SU-DHL-6 (cell line): ENCODE measurements around the gene LSS.
"Not testable (repeated sequence)": the region's sequence is repeated elsewhere in the genome, so short reads cannot be mapped to it uniquely, and the experiment has no call there.

Experiments used
- H2AFZ ChIP-seq: fragments of 200-600 bp; sonication (generic); 2 replicates; pipeline ENCODE4 v1.6.1; 2014; ENCODE audit warnings: low read depth, mild to moderate bottlenecking, moderate library complexity, mixed read lengths, antibody characterized with exemption, low read length; ENCODE audit not compliant: severe bottlenecking
- H3F3A ChIP-seq: fragments of 200-600 bp; shearing (Covaris generic); 2 replicates; pipeline ENCODE4 v1.6.0; 2016; ENCODE audit warnings: antibody characterized with exemption, mild to moderate bottlenecking; ENCODE audit not compliant: insufficient read depth
- H3K27ac ChIP-seq: fragments of 200-600 bp; sonication (generic); 2 replicates; pipeline ENCODE4 v1.5.1; 2016; ENCODE audit warnings: low read depth, mild to moderate bottlenecking, low read length, moderate library complexity, mixed read lengths
- H3K27me3 ChIP-seq: fragments of 200-600 bp; sonication (generic), shearing (Covaris generic); 2 replicates; pipeline ENCODE4 v1.6.0; 2014; ENCODE audit warnings: mild to moderate bottlenecking, low read length
- H3K36me3 ChIP-seq: fragments of 200-600 bp; sonication (generic); 2 replicates; pipeline ENCODE4 v1.6.1; 2014; ENCODE audit warnings: mild to moderate bottlenecking, low read length, mixed read lengths
- H3K4me2 ChIP-seq: fragments of 300-600, 200-600 bp; shearing (Covaris generic), sonication (generic); 2 replicates; pipeline ENCODE4 v1.6.0; 2014; ENCODE audit warnings: low read length, low read depth, mild to moderate bottlenecking; ENCODE audit not compliant: poor library complexity, severe bottlenecking
- H3K4me3 ChIP-seq: fragments of 200-600 bp; sonication (generic); 2 replicates; pipeline ENCODE4 v1.5.1; 2014; ENCODE audit warnings: antibody characterized with exemption, low read length, mild to moderate bottlenecking, mixed read lengths; ENCODE audit not compliant: insufficient read depth, poor library complexity, severe bottlenecking
- H3K79me2 ChIP-seq: fragments of 200-600 bp; sonication (generic); 2 replicates; pipeline ENCODE4 v1.6.1; 2014; ENCODE audit warnings: mild to moderate bottlenecking, low read length, moderate library complexity; ENCODE audit not compliant: insufficient read depth
- H3K9ac ChIP-seq: fragments of 200-600 bp; sonication (generic); 2 replicates; pipeline ENCODE4 v1.7.0; 2014; ENCODE audit warnings: mild to moderate bottlenecking, low read length
- H3K9me2 ChIP-seq: fragments of 200-600 bp; sonication (generic); replicated peaks from 2 replicates; pipeline ENCODE4 v1.6.1; 2014; ENCODE audit warnings: low read length; ENCODE audit not compliant: insufficient read depth
- H3K9me3 ChIP-seq: fragments of 200-600 bp; sonication (generic); 2 replicates; pipeline ENCODE4 v1.6.1; 2014; ENCODE audit warnings: low read length, mixed read lengths; ENCODE audit not compliant: insufficient read depth
- H4K20me1 ChIP-seq: fragments of 200-600 bp; sonication (generic); 2 replicates; pipeline ENCODE4 v1.6.1; 2014; ENCODE audit warnings: low read depth, mild to moderate bottlenecking, antibody characterized with exemption, low read length, moderate library complexity, mixed read lengths
- EZH2phosphoT487 ChIP-seq: fragments of 200-600 bp; sonication (generic), shearing (Covaris generic); conservative IDR thresholded peaks from 2 replicates; pipeline ENCODE4 v1.6.1; 2018; ENCODE audit warnings: mild to moderate bottlenecking, antibody characterized with exemption, low read length, moderate library complexity, mixed read lengths
- TF ChIP-seq, protein P1 (sequence below): fragments of 200-600 bp; sonication (generic); IDR thresholded peaks from one replicate; pipeline ENCODE4 v1.5.1; 2017; ENCODE audit warnings: antibody characterized with exemption, mild to moderate bottlenecking, low read length, moderate library complexity; ENCODE audit not compliant: insufficient read depth, poor library complexity, severe bottlenecking

LSS gene

DNA sequence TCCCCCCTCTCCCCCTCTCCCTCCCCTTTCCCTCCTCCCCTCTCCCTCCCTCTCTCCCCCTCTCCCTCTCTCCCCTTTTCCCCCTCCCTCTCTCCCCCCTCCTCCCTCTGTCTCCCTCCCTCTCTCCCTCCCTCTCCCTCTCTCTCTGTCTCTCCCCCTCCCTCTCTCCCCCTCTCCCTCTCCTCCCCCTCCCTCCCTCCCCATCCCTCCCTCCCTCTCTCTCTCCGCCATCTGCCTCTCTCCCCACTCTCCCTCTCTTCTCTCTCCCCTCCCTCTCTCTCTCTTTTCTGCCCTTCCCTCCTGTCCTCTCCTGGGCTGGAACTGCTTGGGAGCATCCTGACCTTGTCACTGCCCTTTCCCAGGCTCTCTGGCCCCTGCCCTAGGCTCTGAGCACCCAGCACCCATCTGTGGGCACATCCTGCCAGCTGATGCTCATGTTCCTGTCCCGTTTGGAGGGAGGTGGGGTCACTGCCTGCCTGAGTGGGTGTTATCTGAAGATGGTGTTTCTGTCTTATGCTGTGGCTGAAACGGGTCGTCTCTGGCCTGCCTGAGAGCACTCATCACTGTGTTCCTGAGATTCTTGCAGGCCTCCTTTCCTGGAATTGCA lies 84.0 kb downstream of the LSS start:
- Histone ChIP-seq H4K20me1 (no peaks in the 10 kb centered on the region), H3K27me3 (no peaks in the 10 kb centered on the region), H3K27ac (no peak overlapping the region), H3K9ac (no peak overlapping the region), H3K4me3 (no peak overlapping the region), H3F3A (0 out of 2 replicates have a peak, but pooled peaks cover 3% of the 10 kb centered on the region), H3K36me3 (no peaks in the 10 kb centered on the region), H2AFZ (no peak overlapping the region), H3K4me2 (no peak overlapping the region), H3K9me3 (no peaks in the 10 kb centered on the region), H3K79me2 (no peaks in the 10 kb centered on the region), H3K9me2 (no peaks in the 10 kb centered on the region)
- TF ChIP-seq, protein P1, sequence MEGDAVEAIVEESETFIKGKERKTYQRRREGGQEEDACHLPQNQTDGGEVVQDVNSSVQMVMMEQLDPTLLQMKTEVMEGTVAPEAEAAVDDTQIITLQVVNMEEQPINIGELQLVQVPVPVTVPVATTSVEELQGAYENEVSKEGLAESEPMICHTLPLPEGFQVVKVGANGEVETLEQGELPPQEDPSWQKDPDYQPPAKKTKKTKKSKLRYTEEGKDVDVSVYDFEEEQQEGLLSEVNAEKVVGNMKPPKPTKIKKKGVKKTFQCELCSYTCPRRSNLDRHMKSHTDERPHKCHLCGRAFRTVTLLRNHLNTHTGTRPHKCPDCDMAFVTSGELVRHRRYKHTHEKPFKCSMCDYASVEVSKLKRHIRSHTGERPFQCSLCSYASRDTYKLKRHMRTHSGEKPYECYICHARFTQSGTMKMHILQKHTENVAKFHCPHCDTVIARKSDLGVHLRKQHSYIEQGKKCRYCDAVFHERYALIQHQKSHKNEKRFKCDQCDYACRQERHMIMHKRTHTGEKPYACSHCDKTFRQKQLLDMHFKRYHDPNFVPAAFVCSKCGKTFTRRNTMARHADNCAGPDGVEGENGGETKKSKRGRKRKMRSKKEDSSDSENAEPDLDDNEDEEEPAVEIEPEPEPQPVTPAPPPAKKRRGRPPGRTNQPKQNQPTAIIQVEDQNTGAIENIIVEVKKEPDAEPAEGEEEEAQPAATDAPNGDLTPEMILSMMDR: no peak
- TF ChIP-seq EZH2phosphoT487: no peak

DNA sequence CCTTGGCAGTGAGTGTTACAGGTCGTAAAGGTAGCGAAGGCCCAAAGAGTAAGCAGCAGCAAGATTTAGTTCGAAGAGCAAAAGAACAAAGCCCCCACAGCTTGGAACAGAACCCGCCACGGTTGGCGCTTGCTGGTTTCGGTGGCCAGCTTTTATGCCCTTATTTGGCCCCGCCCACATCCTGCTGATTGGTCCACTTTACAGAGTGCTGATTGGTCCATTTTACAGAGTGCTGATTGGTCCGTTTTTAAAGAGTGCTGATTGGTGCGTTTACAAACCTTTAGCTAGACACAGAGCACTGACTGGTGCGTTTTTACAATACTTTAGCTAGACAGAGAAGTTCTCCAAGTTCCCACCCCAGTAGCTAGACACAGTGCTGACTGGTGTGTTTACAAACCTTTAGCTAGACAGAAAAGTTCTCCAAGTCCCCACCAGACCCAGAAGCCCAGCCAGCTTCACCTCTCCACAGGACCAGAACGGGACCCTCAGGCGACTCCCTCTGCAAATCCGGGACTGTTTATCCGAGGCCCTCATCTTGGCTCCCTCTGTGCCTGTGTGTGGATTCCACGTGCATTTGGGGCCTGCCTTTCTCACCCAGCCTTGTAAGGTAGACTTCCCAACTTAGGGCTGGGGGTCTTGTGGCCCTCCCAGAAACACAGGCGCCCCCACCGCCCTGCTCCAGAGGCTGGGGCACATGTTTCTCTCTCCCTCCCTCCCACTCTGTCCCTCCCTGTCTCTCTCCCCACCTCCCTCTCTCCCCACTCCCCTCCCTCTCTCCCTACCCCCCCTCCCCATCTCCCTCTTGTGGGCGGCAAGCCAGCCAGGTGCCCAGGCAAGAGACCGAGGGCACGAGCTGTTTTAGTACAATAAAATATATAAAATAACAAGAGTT lies 85.7 kb downstream of the LSS start:
- Histone ChIP-seq H2AFZ (no peak overlapping the region), H3K4me3 (no peak overlapping the region), H3K36me3 (no peaks in the 10 kb centered on the region), H3K27me3 (no peaks in the 10 kb centered on the region), H3K9ac (no peak overlapping the region), H3F3A (0 out of 2 replicates have a peak, but pooled peaks cover 3% of the 10 kb centered on the region), H4K20me1 (no peaks in the 10 kb centered on the region), H3K9me3 (no peaks in the 10 kb centered on the region), H3K9me2 (no peaks in the 10 kb centered on the region), H3K79me2 (no peaks in the 10 kb centered on the region), H3K27ac (no peak overlapping the region), H3K4me2 (no peak overlapping the region)
- TF ChIP-seq, protein P1: no peak
- no peak for TF ChIP-seq EZH2phosphoT487

DNA sequence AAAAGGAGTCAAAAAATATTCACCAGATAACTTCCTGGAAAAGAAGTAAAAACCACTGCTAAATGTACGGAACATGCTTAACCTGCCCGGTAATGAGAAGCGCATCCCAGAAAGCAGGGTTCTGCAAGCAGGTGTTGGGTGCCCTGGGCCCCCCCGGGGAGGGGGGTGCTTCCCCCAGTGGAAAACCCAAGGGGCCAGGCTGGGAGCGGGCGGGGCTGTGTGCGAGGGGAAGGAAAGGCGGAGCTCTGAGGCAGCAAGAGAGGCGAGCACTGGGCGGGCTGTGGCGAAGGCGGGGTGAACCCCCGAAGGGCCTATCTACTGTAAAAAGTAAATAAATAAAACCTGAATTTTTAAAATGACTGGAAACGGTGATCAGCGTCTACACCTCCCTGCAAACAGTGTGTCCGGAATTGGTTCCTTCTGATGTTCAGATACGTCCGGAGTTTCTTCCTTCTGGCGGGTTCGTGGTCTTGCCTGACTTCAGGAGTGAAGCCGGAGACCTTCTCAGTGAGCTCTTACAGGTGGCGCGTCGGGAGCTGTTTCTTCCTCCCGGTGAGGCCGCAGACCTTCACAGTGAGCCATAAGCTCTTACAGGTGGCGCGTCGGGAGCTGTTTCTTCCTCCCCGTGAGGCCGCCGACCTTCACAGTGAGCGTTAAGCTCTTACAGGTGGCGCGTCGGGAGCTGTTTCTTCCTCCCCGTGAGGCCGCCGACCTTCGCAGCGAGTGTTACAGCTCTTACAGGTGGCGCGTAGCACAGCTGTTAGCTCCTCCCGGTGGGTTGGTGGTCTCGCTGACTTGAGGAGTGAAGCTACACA lies 86.6 kb downstream of the LSS start:
- Histone ChIP-seq H3F3A (0 out of 2 replicates have a peak, but pooled peaks cover 3% of the 10 kb centered on the region), H3K27ac (no peak overlapping the region), H3K4me3 (no peak overlapping the region), H3K9me3 (no peaks in the 10 kb centered on the region), H4K20me1 (no peaks in the 10 kb centered on the region), H3K79me2 (no peaks in the 10 kb centered on the region), H3K4me2 (no peak overlapping the region), H3K36me3 (no peaks in the 10 kb centered on the region), H3K9ac (no peak overlapping the region), H3K27me3 (no peaks in the 10 kb centered on the region), H2AFZ (no peak overlapping the region), H3K9me2 (no peaks in the 10 kb centered on the region)
- TF ChIP-seq, protein P1: no peak
- no peak for TF ChIP-seq EZH2phosphoT487

DNA sequence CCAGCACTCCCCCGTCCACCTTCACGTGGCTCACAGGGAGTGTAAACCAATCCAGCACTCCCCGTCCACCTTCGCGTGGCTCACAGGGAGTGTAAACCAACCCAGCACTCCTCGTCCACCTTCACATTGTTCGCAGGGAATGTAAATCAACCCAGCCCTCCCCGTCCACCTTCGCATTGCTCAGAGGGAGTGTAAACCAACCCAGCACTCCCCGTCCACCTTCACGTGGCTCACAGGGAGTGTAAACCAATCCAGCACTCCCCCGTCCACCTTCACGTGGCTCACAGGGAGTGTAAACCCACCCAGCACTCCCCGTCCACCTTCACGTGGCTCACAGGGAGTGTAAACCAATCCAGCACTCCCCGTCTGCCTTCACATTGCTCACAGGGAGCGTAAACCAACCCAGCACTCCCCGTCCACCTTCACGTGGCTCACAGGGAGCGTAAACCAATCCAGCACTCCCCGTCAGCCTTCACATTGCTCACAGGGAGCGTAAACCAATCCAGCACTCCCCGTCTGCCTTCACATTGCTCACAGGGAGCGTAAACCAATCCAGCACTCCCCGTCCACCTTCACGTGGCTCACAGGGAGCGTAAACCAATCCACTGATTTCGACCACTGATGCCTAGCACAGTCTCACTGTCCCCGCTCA lies 88.1 kb downstream of the LSS start:
- H3K27ac ChIP-seq, H3K36me3 ChIP-seq, H3K9me2 ChIP-seq, H3K4me3 ChIP-seq, H3K9ac ChIP-seq, H4K20me1 ChIP-seq, H3K9me3 ChIP-seq, H3F3A ChIP-seq, H3K4me2 ChIP-seq, H2AFZ ChIP-seq, H3K79me2 ChIP-seq, H3K27me3 ChIP-seq: not testable (repeated sequence)
